ENCODE results near the gene FIBCD1.

Gene FIBCD1

DNA sequence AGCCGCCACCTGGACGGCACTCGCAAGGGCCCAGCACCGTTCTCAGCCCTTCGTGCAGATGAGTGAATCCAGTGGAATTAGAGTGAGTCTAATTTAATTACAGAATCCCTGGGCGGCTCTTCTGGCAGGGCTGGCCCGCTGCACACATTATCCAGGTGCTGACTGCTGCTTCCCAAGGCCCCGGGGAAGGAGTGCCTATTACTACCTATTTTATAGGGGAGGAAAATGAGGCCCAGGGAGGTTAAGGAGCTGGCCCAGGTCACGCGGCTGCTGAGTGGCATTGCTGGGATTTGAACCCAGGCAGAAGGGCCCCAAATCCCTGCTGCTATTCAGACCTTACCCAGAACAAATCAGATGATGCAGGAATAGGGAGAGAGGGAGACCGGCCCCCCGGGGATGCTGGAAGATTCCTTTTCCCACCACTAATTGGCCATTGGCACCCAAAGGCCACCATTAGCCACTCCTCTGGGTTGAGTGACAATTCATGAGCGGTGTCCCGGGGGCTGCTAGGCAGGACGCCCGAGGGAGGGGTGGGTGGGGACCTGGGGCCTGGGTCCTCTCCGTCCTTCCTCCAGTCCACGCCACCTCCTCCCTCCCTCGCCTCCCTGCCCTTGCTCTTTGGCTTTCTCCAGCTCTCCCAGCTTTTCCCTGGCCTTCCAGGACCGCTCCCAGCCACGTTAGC lies 32.2 kb downstream of the FIBCD1 start:
- DNase-seq (ENCODE audit: low read depth), result no peak

DNA sequence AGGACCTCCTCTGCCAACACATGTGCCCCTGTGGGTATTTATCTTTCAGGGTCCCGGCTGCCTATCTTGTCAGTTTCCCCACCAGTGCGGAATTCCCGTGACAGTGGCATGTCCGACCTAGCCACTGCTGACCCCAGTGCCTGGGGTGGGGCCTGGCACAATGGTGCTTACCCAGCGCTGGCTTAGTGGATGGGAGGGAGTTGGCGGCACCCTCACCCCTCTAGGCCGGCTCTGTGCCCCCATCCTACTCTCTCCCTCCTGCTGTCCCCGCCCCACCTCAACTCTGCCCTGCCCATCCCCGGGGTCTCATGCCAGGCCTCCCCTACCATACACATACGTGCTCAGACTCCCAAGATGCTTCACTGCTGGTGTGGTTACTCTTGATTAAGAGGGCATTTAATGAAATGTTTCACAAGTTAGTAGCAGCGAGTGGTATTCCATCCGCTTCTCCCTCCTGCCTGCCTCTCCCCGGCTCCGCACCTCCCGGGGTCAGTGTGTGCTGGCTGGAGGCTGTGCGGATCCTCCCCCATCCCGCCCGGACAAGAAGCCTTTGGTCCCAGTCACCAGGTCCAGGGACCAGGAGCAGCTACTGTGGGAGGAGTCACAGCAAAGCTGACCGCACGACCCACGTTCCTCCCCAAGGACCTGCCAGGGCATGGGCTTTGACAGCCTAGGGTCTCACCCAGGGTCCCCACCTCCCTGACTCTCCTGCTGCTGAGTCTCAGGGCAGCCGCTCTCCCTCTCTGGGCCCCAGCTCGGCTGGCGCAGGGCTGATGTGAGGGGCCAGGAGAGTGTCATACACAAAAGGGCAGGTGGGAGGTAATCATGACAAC lies 32.9 kb downstream of the FIBCD1 start:
- DNase-seq (ENCODE audit: low read depth), result no peak

DNA sequence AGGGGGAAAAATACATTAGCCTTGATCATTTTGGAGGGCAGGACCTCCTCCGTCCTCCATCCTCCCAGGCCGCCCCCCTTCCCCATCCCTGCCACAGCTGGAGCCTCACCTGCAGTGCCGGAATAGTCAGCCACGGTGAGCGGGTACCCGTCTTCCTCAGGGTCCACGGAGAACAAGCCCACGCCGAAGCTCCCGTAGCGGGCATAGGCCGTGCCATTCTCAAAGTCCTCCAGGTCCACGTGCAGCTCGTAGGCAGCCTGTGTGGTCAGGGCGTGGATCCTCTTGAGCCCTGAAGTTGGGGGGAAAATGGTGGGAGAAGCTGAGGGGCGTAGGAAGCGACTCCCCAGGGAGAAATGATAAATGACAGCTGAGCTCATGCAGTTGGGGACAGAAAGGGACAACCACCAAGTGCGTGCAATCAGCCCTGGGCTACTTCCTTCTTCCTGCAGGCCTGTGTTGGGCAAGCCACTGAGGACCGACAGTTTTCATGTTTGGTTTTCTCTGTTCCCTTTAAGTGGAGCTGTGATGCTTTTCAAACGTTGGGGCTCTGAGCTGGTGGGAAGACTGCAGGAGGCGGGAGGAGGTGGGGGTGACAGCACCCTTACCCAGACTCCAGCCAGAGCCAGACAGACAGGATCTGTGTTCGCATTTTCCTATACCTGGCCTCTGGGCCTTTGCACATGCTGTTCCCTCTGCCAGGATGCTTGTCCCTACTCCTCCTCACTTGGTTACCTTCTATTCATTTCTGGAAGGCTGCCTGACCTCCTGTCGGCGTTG lies 33.7 kb downstream of the FIBCD1 start:
- no peak for DNase-seq (ENCODE audit: low read depth)

DNA sequence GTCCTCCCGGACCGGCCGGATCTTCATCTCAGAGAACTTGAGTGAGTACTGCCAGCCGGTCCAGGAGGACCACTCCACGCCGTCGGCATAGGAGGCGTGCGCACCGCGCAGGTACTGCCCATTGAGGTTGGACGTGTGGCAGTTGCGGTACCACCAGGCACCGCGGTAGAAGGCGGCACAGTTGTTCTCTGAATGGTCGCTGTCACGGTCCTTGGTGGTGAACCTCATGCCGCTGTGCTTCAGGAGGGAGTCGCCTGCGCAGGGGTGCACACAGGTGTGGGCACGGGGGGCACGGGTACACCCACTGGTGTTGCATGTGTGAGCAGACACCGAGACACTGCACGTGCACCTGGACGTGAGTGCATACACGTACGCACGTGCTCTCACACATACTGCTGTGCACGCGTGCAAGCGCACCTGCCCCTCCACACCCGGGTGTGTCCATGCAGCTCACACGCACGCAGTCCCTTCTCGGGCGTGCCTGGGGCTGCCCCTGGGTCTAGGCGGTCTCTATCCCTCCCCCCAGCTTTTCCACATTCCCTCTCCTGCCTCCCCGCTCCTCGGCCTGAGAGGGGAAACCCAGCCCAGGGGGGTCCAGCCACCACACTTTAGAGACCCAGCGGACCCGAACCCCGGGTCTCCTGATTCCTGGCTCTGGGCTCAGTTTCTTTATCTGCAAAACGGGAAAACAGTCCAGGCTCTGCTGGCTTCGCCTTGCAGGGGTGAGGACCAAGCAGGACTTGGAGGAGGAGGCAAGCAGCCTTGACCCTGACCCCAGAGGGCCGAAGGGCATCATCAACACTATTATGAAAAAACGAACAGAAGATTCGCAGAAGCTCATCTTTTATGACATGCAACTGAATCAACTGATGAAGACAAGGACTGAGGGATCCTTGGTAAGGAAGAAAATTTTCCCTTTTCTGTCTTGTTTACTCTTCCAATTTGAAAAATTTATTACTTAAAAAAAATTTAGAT lies 34.7 kb downstream of the FIBCD1 start:
- no peak for DNase-seq (ENCODE audit: low read depth)

DNA sequence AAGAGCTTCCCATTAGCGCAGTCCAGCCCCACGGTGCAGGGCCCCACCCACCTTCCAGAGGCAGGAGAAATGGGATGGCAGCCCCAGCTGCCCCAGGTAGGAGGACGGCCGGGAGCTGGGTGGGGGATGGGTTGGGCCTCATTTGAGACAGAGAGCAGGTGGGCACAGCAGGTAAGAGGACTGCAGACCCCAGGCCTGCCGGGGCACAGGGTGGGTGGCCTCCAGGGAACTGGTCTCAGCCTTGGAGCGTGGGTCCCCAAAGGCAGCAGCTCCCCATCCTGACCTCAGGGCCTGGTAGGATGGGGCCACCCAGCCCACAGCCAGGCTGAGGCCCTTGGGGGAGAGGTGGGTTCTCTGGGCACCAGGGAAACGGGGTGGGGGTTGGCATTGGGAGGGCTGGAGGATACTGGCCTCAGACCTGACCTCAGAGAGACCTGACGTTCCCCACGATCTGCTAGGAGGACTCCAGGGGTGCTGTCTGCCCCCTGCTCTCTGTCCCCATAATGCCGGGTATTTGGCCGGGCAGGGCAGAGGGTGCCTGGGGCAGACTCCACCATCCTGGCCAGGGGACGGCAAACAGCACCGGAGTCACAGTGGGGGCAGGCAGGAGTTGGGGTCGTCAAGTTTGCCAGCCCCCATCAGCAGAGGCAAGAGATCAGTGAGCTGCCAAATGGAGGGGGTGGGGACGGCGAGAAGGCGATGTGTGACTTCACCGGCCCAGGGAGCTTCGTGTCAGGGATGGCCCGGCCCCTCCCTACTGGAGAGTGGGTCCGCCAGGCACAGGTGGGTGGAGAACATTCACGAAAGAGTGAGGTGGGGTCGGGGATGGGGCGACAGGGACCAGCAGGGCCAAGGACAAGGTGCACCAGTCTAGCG lies 35.6 kb downstream of the FIBCD1 start:
- DNase-seq (ENCODE audit: low read depth), result no peak

DNA sequence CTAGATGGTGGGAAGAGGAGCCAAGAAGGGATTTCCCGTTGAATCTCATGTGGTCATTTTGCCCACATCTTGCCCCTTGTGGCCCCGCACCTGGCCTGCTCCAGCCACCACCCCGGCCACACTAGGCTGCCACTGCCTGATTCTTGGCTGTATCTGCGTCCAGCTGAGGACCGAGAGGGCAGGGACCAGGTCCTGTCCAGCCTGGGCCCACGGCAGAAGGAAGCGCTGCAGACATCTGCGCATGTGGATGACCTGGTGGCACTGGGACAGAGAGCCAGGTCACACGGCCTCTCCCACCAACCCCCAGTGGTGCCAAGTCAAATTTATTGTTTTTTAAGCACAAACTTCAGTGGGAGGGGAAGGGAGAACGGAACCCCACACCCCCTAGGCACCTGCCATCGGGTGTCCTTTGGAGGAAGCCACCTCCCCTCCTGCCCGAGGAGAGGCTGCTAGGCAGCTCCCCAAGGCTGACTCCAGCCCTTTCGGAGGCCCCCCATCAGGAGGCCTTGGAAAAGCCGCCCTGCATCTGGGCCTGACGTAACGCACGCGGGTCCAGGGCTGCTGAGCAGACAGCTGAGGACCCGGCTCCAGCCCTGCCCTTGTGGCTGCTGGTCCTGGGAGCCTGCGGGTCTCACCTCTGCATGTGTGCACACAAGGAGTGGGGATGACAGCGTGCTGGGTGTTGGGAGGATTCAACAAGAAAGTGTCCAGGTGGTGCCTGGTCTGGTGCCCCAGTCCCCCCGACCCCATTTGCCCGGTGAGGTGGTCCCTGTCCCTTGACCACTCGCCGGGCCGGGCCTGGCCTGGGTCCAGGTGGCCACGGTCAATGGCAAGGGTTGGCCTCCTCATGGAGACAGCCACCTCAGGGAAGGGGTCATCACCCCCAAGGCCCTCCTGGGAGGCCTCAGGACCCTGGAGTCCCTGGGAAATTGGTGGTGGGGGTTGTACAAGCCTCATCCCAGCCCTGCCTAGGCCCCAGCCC lies 36.6 kb downstream of the FIBCD1 start:
- DNase-seq (ENCODE audit: low read depth), result no peak

DNA sequence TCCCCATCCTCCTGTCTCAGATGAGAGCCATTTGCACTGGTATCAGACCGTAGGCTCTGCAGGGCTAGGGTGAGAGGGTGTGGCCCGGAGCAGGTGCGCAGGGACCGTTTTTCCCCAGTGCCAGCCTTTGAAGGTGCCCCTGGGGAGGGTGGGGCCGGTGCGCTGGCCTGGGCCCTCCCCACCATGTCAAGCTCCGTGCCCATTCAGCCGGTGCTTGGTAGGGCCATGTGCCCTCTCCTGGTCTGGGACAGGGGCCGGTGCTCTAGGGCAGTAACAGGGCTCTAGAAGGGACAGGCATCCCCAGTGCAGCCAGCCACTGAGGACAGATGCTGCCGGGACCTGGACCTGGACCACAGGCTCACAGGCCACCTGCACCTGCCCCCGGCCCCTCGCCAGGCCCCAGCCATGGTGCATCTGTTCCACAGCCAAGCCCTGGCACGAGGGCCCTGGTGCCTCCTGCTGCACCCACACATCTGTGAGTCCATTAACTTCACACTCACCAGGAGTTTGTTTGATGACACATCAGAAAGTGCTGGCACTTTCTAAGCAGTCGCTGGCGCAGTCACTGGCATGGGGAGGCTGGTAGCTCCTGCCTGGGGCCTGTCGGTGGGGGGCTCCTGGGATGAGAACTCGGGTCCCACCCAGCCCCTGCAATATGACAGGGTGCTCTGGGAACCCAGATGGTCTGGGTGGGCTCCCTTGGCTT lies 37.4 kb downstream of the FIBCD1 start:
- DNase-seq (ENCODE audit: low read depth), result no peak

DNA sequence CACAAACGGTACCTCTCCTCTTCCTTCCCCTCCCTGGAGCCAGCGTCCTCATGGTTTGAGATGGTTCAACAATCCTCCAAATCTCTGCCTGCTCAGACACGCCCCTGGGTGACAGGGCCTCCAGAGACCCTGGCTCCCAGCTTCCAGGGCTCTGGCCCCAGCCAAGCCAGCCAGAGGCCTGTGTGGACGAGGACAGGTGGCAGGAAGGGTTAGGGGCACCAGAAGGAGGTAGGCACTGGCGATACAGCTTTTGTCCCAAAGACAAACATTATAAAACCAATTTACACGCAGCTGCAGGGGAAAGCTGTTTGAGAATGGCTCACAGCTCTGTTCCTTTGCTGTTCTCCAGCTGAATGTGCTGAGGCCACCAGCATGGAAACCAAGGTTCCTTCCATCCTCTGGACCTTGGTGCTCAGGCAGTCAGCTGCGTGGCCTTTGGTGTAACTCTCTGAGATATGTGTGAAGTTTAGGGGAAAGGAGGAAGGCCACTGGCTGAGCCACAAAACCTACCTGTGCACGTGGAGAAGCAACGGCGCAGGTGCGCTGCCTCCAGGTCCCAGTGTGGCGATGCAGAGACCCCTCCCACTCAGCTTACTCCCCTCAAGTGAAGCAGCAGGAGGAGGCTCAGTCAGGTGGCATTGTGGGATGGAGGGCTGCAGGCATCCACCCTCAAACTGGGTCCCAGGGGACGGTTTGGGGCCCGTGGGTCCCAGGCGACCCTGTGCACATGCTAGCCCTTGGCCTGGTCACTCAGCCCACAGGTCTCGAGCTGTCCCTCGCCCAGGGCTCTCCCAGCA lies 38.1 kb downstream of the FIBCD1 start:
- no peak for DNase-seq (ENCODE audit: low read depth)

DNA sequence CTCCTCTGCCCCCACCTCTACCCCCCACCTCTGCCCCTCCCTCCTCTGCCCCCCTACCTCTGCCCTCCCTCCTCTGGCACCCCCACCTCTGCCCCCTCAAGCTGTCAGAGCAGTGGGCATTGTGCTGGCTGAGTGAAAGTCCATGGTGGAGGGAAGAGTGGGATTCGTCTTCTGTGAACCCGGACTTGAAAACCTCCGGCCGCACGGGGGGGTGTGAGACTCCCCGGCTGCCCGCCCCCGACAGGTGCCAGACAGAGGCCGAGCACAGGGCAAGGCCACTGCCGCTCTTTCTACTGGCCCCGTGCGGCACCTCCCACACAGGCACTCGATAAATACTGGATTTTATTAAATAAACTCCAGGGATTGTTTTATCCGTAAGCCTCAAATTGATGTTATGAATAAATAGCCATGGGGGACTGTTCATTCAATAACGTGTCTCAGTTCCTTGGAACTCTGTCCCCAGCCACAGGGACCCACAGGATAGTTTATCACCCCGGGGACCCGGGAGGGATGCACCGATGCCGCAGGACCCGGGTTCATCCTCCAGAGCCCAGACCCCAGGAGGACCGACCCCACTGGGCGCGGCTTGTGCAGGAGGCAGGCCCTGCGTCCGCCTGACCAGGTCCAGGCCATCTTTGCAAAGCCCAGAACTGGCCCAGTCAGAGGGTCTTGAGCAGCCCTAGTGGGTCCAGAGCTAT lies 39.8 kb downstream of the FIBCD1 start:
- DNase-seq (ENCODE audit: low read depth), result no peak

DNA sequence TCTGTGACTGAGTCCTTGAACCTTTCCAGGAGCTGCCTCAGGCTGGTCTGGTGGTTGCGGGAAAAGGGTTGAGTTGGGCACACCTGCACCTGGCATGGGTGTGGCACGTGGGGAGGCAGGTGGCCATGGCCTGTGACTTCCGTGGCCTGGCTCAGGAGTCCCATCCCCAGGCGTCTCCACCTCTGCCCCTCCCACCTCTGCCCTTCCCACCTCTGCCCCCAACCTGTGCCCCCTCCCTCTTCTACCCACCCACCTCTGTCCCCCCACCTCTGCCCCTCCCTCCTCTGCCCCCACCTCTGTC lies 40.5 kb downstream of the FIBCD1 start:
- no peak for DNase-seq (ENCODE audit: low read depth)

DNA sequence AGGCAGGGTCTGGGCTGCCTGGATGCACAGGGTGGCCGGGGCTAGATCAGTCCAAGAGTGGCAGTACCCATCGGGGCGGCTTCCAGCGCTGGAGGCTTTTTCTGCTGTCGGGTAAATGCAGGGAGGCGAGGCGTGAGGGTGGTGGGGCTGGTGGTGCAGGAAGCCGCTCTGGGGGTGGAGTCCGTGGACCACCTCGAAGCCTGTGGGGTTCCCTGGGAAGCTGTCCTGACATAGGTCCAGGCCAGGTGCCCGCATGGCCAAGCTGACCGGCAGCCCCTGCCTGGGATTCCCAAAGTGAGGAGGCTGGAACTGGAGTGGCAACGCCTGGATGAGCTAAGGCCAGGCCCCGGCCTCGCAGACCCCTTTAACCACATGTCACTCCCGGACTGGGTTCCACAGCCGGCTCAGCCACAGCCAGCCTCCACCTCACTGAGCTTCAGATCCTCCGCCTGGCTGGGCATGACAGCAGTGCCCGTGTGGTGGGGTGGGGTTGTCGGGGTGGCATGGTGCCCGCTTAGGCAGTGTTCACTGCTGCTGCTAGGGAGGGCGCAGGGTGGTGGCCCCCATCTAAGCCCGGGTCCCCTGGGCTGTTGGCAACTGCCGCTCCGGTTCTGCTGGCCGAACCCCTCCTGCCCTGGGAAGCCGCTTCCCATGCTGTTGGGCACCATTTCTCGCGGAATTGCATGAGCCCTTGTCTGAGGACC lies 41.0 kb downstream of the FIBCD1 start:
- no peak for DNase-seq (ENCODE audit: low read depth)

DNA sequence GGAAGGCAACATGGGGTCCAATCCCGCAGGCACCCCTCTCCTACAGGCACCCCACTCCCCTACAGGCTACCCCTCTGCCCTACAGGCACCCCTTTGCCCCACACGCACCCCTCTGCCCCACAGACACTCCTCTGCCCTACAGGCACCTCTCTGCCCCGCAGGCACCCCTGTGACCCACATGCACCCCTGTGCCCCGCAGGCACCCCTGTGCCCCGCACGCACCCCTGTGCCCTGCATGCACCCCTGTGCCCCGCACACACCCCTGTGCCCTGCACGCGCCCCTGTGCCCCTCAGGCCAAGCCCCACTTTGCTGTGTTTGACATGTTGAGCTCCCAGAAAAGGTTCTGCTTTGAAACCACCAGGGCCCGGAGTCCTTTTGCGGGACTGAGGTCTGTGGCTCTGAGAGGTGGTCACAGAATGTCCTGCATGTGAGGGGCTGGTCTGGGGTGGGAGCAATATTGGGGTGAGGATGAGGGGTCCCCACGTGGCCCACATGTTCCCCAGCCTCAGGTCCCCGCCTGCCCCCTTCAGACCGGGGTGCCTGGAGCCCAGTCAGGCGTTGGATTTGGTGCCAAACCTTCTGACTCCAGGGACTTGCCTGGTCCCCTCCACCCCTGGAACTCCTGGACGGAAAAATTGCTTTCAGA lies 41.8 kb downstream of the FIBCD1 start:
- no peak for DNase-seq (ENCODE audit: low read depth)

DNA sequence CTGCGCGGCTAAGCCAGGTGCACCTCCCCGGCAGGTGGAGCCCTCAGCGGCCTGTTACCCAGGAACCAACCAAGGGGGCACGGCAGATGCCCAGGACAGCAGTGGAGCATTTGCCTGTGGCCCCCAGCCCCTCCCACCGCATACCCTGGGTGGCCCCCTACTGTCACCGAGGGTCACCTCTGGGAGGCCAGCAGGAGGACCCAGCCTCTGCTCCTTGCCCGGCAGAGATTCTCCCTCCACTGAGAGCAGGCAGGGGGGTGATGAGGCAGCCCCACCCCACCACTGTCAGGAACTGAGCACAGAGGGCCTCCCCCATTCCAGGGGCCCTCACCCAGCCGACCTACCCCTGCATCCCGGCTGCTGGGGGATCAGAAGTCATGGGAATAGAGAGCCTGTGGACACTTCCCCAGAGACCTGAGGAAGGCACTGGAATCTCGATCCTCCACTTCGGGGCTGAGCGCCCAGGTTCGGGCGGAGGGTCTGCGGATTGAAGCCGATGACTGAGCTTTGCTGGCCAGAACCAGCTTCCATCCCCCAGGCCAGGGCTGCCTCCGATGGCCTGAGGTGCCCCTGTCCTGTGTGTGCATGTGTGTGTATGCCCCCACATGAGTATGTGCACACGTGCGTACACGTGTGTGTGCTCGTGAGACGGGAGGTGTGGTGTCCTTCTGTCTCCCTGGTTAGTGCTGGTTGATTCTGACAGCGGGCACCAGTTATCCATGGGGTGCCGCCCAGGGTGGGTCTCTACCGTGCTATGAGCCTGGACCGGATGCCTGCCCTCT lies 42.6 kb downstream of the FIBCD1 start, which contains the start of gene QRFP:
Gene QRFP (minus strand): TSS at position 580 of the 782 bp plus-strand sequence. CDS start 2,974 bp downstream, outside the sequence.
- DNase-seq (ENCODE audit: low read depth), result no peak

DNA sequence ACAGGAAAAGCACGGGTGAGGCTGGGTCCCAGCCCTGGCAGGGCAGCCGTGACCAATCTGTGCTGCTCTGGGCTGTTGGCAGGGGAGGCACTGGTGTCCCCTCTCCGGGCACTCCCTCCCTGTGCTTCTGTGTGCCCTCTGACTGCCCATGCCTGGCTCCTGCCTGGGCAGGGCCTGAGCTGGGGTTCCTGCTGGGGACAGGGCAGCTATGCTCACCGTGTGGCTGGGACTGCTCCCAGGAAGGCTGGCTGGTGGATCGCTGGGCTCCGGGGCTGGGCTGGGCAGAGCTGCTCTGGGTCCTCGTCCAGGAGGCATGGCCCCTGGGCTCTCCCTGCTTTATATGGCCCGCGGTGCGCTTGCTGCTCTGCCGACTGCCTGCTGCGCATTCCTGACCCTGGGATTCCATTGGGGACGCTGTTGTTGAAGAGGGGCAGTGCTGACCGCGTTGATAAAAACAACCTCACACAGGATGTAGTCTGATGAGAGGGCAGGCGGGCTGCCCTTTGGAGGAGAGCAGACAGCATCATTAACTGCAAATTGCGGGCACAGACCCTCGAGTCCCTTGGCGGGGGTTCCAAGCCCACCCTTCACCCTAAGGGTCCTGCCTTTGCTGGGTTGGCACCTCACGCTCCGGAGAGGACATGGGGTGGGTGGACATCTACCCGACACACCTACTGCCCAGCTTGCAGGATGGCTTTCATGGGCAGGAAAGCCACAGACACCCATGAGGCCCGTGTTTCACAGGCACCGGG lies 43.4 kb downstream of the FIBCD1 start:
- DNase-seq (ENCODE audit: low read depth), result no peak

DNA sequence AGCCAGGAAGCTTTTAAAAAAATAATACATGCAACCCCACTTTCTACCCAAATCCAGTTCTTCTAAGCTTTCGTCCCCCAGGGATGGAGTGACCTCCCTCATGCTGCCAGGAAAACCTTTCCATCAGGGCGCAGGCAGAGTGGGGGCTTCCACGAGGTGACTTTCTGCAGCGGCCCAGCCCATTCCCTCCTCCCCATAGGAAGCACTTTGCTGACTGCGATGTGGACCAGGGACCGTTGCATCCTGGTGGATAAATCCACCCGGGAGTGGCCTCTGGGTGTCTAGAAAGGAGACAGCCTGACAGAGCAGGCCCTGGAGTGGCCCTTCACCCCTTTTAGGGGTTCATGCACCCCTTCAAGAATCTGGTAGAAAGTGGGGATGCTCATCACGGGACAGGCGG lies 44.0 kb downstream of the FIBCD1 start:
- no peak for DNase-seq (ENCODE audit: low read depth)

All from stimulated activated CD4-positive, alpha-beta T cell treated with anti-CD3 and anti-CD28 coated beads, Interleukin-2, amount 100 ng/mL, for 4 hours (primary cell).